Parathyroid adenoma (tissue), 2 donors: ENCODE measurements around the gene GALNTL6.

Source experiments
- H2AFZ ChIP-seq: fragments of 300-600 bp; sonication (generic); one replicate; pipeline ENCODE4 v1.7.0; 2017; ENCODE audit warnings: antibody characterized with exemption, mild to moderate bottlenecking
- H3K27ac ChIP-seq: fragments of 300-600 bp; sonication (generic); one replicate; pipeline ENCODE4 v1.7.0; 2017
- H3K27me3 ChIP-seq: fragments of 300-600 bp; sonication (generic); one replicate; pipeline ENCODE4 v1.7.0; 2017; ENCODE audit warnings: low read length; ENCODE audit not compliant: control insufficient read depth, insufficient read depth
- H3K36me3 ChIP-seq: fragments of 300-600 bp; sonication (generic); one replicate; pipeline ENCODE4 v1.7.0; 2017; ENCODE audit warnings: low read length; ENCODE audit not compliant: control insufficient read depth, insufficient read depth
- H3K4me1 ChIP-seq: fragments of 300-600 bp; sonication (generic); one replicate; pipeline ENCODE4 v1.7.0; 2017; ENCODE audit warnings: control low read depth
- H3K4me2 ChIP-seq: fragments of 300-600 bp; sonication (generic); one replicate; pipeline ENCODE4 v1.7.0; 2017; ENCODE audit warnings: low read length
- H3K4me3 ChIP-seq: fragments of 300-600 bp; sonication (generic); one replicate; pipeline ENCODE4 v1.7.0; 2017; ENCODE audit warnings: low read depth, low read length
- H3K79me2 ChIP-seq: fragments of 300-600 bp; sonication (generic); one replicate; pipeline ENCODE4 v1.7.0; 2017; ENCODE audit warnings: control low read depth
- H3K9ac ChIP-seq: fragments of 300-600 bp; sonication (generic); one replicate; pipeline ENCODE4 v1.7.0; 2017; ENCODE audit warnings: mild to moderate bottlenecking
- H3K9me3 ChIP-seq: fragments of 300-600 bp; sonication (generic); one replicate; pipeline ENCODE4 v1.7.0; 2017; ENCODE audit warnings: low read length; ENCODE audit not compliant: control insufficient read depth
- TF ChIP-seq, protein P1 (sequence below): fragments of 300-600 bp; sonication (generic); IDR thresholded peaks from one replicate; pipeline ENCODE4 v1.7.0; 2017; ENCODE audit warnings: antibody characterized with exemption, mild to moderate bottlenecking
- donor health status: primary hyperparathyroidism.

GALNTL6 gene

DNA sequence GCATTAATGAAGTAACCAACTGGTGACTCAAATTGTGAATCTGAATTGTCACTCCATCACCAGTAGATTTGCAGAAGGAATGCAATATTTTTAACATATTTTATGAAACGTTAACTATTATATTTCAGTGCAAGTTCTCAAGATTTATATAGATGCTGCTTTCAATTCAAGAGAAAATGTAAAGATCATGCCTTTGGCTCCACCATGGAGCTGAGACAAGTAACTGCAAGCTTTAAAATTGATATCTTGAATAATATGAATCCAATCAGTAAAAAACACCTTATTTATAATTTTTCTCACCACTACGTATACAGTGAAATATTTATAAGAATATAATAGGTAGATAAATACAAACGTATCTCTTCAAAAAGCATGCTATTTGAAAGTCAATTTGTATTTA lies 27.8 kb upstream of the GALNTL6 start:
- H3K27me3 ChIP-seq, result no peaks in the 10 kb centered on the region
- H3K9me3 ChIP-seq, result no peaks in the 10 kb centered on the region
- no peak overlapping the region for H3K4me3 ChIP-seq
- no peak overlapping the region for H3K27ac ChIP-seq
- no peaks in the 10 kb centered on the region for H3K79me2 ChIP-seq
- H3K36me3 ChIP-seq, result peaks cover 3% of the 10 kb centered on the region
- H3K4me2 ChIP-seq, result no peak overlapping the region
- TF ChIP-seq, protein P1, sequence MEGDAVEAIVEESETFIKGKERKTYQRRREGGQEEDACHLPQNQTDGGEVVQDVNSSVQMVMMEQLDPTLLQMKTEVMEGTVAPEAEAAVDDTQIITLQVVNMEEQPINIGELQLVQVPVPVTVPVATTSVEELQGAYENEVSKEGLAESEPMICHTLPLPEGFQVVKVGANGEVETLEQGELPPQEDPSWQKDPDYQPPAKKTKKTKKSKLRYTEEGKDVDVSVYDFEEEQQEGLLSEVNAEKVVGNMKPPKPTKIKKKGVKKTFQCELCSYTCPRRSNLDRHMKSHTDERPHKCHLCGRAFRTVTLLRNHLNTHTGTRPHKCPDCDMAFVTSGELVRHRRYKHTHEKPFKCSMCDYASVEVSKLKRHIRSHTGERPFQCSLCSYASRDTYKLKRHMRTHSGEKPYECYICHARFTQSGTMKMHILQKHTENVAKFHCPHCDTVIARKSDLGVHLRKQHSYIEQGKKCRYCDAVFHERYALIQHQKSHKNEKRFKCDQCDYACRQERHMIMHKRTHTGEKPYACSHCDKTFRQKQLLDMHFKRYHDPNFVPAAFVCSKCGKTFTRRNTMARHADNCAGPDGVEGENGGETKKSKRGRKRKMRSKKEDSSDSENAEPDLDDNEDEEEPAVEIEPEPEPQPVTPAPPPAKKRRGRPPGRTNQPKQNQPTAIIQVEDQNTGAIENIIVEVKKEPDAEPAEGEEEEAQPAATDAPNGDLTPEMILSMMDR, result no peak
- H2AFZ ChIP-seq, result no peak overlapping the region
- H3K9ac ChIP-seq, result no peak overlapping the region
- H3K4me1 ChIP-seq, result no peaks in the 10 kb centered on the region

DNA sequence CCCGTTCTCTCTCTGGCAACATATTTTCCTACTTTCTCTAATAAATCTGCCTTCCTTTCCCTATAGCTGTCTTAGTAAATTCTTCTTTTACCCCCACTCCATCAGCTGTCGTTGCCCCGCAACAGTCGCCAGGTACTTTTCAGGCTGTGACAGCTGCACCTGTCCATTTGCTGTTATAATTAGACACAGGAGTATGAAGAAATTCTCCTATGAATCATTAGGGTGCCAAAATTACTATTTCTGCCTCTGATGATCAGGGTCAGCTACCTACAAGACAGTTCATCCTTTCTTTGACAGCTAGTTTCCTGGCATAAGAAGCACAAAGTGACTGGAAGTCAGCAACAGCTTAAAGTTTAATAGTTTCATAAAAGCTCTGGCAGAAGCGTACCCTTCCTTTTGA lies 19.5 kb upstream of the GALNTL6 start:
- Histone ChIP-seq H3K27me3 (no peaks in the 10 kb centered on the region), H3K4me3 (no peak overlapping the region), H3K9ac (no peak overlapping the region), H3K79me2 (no peaks in the 10 kb centered on the region), H3K27ac (no peak overlapping the region), H3K36me3 (no peaks in the 10 kb centered on the region), H3K9me3 (no peaks in the 10 kb centered on the region), H3K4me1 (no peaks in the 10 kb centered on the region), H2AFZ (no peak overlapping the region), H3K4me2 (no peak overlapping the region)
- TF ChIP-seq, protein P1, result no peak

DNA sequence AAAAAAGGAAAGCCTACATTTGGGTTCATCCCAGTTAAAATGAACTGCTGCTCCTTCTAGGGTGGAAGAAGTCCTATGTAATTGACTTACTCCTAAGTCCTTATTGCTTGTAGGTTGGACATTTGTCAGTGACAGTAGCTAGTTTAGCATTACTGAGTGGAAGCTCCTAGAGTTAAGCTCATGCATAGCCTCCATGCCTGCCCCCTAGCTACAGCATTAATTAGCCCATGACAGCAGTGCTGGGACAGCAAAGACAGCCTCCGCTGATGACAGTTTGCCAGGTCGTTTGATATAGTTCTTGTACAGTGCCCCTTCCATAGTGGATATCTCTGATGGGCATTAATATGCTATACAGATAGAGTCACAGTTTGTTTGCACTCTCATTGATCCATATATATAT lies 18.7 kb upstream of the GALNTL6 start:
- TF ChIP-seq, protein P1, result no peak
- H3K4me2 ChIP-seq, result no peak overlapping the region
- H3K27me3 ChIP-seq, result no peaks in the 10 kb centered on the region
- H2AFZ ChIP-seq, result no peak overlapping the region
- no peak overlapping the region for H3K4me3 ChIP-seq
- no peaks in the 10 kb centered on the region for H3K79me2 ChIP-seq
- H3K9me3 ChIP-seq, result no peaks in the 10 kb centered on the region
- no peak overlapping the region for H3K9ac ChIP-seq
- no peaks in the 10 kb centered on the region for H3K36me3 ChIP-seq
- no peaks in the 10 kb centered on the region for H3K4me1 ChIP-seq
- no peak overlapping the region for H3K27ac ChIP-seq

DNA sequence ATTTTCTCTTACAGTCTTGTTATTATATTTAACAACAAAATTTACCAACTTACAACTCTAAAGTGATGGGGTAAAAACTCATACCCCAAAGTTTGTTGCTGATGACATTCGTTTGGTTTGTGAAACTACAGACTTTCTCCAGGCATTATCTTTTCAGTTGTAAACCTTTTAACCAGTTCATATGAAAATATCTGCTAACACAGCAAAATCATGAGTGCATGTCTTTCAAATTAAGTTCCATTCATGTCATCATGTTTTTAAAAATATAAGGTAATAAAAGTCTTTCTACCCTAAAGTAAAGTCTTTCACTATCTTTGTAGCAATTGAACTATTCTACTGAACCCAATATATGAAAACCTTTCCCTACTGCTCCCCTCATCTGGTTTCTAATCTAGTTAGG lies 3.4 kb upstream of the GALNTL6 start:
- no peak overlapping the region for H2AFZ ChIP-seq
- no peaks in the 10 kb centered on the region for H3K9me3 ChIP-seq
- H3K9ac ChIP-seq, result no peak overlapping the region
- TF ChIP-seq, protein P1, result no peak
- H3K27me3 ChIP-seq, result no peaks in the 10 kb centered on the region
- no peaks in the 10 kb centered on the region for H3K4me1 ChIP-seq
- H3K4me2 ChIP-seq, result no peak overlapping the region
- no peaks in the 10 kb centered on the region for H3K79me2 ChIP-seq
- H3K36me3 ChIP-seq, result no peaks in the 10 kb centered on the region
- no peak overlapping the region for H3K4me3 ChIP-seq
- no peak overlapping the region for H3K27ac ChIP-seq

DNA sequence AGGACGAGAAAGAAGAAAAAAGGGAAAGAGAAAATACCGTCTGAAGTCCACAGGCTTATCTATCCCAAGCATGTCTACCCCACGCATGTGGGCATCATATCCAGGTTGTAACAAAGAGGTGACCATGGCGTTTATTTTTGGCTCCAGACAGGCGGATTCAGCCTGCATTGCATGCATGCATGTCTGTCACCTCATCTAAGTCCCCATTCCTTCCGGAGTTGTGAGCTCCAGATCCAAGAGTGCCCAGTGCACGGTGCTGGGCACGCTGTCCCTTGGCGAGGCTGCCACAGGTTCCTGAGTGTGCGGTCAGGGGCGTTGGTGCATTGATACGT lies 905 bp upstream of the GALNTL6 start:
- no peak overlapping the region for H3K27ac ChIP-seq
- no peaks in the 10 kb centered on the region for H3K79me2 ChIP-seq
- no peak overlapping the region for H3K9ac ChIP-seq
- H3K27me3 ChIP-seq, result peaks cover 2% of the 10 kb centered on the region
- TF ChIP-seq, protein P1, result no peak
- peak overlapping the region; percentile 93 for H3K4me2 ChIP-seq
- no peaks in the 10 kb centered on the region for H3K4me1 ChIP-seq
- no peak overlapping the region for H2AFZ ChIP-seq
- H3K4me3 ChIP-seq, result no peak overlapping the region
- no peaks in the 10 kb centered on the region for H3K9me3 ChIP-seq
- no peaks in the 10 kb centered on the region for H3K36me3 ChIP-seq
